GM10248 (cell line): Measurements from ENCODE around the gene FLT1.

Experiments
- CTCF ChIA-PET: fragments of 300-600 bp; sonication (Branson Sonifier 250); formaldehyde crosslinking; extraction: SDS; loops from one replicate; lab custom pipeline; 2021; ENCODE audit warnings: antibody characterized with exemption; lab: Yijun Ruan, JAX
- POLR2A ChIA-PET: fragments of 350-650 bp; sonication (Branson Sonifier 250); formaldehyde crosslinking; extraction: SDS; loops from one replicate; lab custom pipeline; 2020; ENCODE audit warnings: antibody characterized with exemption; lab: Yijun Ruan, JAX
- DNase-seq: peaks from one replicate; pipeline ENCODE4 v3.0.0; 2012; ENCODE audit errors: extremely low spot score
- CTCF ChIP-seq: IDR thresholded peaks from 2 replicates; pipeline ENCODE4 v1.5.1; 2012; ENCODE audit warnings: mild to moderate bottlenecking, low read depth; ENCODE audit errors: extremely low read depth, missing control alignments, control extremely low read depth

Gene FLT1

GRCh38 chr13:28432816-28433560 is 61.9 kb downstream of the FLT1 start:
- DNase-seq, result no peak
- CTCF ChIA-PET, result no interaction called here
- POLR2A ChIA-PET, result no interaction called here
- no peak for TF ChIP-seq CTCF

- CTCF ChIA-PET, result no interaction called here
- DNase-seq, result peak; percentile 46
- POLR2A ChIA-PET, result no interaction called here
- TF ChIP-seq CTCF, result no peak
Measured at GRCh38 chr13:28429685-28430290, 65.1 kb downstream of the FLT1 start.

GRCh38 chr13:28429096-28429495 is 65.8 kb downstream of the FLT1 start:
- TF ChIP-seq CTCF, result no peak
- no peak for DNase-seq
- POLR2A ChIA-PET, result no interaction called here
- CTCF ChIA-PET, result no interaction called here

- no peak for DNase-seq
- no peak for TF ChIP-seq CTCF
- ChIA-PET POLR2A (no interaction called here), CTCF (interaction anchor here (1.0 kb wide), 1 partner anchor 27 kb away, joined by 3 read pairs; no protein-coding TSS in a partner anchor)
Measured at GRCh38 chr13:28426381-28426780, 68.5 kb downstream of the FLT1 start.

- ChIA-PET CTCF (interaction anchor here (1.0 to 1.8 kb wide), 2 partner anchors 26 to 101 kb away, joined by 3 to 5 read pairs; no protein-coding TSS in a partner anchor), POLR2A (no interaction called here)
- no peak for DNase-seq
- no peak for TF ChIP-seq CTCF
Measured at GRCh38 chr13:28425793-28426192, 69.1 kb downstream of the FLT1 start.

- CTCF ChIA-PET, result interaction anchor here (1.8 kb wide), 2 partner anchors 20 to 100 kb away, joined by 5 read pairs; no protein-coding TSS in a partner anchor
- DNase-seq, result no peak
- POLR2A ChIA-PET, result no interaction called here
- TF ChIP-seq CTCF, result no peak
Measured at GRCh38 chr13:28424541-28424940, 70.4 kb downstream of the FLT1 start.
